Activated CD4-positive, CD25-positive, alpha-beta regulatory T cell treated with anti-CD3 and anti-CD28 coated beads, Interleukin-2, amount 50 U/mL, for 16 hours (primary cell): Measurements from ENCODE around the gene S1PR4.
A peak's percentile ranks its signal among the peaks of the same experiment; 100 is the strongest.
"Not testable (repeated sequence)": the region's sequence is repeated elsewhere in the genome, so short reads cannot be mapped to it uniquely, and the experiment has no call there.

ENCODE experiments used
- DNase-seq: peaks from one replicate; pipeline ENCODE4 v3.0.0-alpha.2; 2020; ENCODE audit warnings: low read depth, low spot score

S1PR4 gene

DNA sequence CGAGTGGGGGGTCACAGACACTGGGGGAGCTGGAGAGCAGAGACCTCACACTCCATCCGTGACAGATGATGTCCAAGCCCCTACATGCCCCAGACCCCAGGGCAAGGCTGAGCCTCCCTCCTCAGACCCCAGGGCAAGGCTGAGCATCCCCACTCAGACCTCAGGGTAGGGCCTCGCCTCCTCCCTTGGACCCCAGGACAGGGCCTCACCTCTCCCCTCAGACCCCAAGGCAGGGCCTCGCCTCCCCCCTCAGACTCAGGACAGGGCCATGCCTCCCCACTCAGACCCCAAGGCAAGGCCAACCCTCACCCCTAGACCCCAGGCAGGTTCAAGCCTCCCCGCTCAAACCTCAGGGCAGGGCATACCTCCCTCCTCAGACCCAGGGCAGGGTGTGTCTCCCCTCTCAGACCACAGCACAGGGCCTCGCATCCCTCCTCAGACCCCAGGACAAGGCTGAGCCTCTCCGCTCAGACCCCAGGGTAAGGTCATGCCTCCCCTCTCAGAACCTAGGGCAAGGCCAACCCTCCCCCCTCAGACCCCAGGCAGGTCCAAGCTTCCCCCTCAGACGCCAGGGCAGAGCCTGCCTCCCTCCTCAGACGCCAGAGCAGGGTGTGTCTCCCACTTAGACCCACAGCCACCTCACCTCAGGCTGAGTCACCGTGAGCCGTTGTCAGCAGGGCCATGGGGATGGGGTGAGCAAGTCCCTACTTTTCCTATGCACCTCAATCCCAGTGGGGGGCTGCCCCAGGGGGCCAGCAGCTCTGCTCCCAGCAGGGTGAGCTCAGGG, 1.7 kb upstream of the S1PR4 start:
- DNase-seq: no peak

DNA sequence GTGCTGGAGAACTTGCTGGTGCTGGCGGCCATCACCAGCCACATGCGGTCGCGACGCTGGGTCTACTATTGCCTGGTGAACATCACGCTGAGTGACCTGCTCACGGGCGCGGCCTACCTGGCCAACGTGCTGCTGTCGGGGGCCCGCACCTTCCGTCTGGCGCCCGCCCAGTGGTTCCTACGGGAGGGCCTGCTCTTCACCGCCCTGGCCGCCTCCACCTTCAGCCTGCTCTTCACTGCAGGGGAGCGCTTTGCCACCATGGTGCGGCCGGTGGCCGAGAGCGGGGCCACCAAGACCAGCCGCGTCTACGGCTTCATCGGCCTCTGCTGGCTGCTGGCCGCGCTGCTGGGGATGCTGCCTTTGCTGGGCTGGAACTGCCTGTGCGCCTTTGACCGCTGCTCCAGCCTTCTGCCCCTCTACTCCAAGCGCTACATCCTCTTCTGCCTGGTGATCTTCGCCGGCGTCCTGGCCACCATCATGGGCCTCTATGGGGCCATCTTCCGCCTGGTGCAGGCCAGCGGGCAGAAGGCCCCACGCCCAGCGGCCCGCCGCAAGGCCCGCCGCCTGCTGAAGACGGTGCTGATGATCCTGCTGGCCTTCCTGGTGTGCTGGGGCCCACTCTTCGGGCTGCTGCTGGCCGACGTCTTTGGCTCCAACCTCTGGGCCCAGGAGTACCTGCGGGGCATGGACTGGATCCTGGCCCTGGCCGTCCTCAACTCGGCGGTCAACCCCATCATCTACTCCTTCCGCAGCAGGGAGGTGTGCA, 587 bp downstream of the S1PR4 start:
- no peak for DNase-seq

DNA sequence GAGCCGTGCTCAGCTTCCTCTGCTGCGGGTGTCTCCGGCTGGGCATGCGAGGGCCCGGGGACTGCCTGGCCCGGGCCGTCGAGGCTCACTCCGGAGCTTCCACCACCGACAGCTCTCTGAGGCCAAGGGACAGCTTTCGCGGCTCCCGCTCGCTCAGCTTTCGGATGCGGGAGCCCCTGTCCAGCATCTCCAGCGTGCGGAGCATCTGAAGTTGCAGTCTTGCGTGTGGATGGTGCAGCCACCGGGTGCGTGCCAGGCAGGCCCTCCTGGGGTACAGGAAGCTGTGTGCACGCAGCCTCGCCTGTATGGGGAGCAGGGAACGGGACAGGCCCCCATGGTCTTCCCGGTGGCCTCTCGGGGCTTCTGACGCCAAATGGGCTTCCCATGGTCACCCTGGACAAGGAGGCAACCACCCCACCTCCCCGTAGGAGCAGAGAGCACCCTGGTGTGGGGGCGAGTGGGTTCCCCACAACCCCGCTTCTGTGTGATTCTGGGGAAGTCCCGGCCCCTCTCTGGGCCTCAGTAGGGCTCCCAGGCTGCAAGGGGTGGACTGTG, 1.2 kb downstream of the S1PR4 start:
- no peak for DNase-seq

DNA sequence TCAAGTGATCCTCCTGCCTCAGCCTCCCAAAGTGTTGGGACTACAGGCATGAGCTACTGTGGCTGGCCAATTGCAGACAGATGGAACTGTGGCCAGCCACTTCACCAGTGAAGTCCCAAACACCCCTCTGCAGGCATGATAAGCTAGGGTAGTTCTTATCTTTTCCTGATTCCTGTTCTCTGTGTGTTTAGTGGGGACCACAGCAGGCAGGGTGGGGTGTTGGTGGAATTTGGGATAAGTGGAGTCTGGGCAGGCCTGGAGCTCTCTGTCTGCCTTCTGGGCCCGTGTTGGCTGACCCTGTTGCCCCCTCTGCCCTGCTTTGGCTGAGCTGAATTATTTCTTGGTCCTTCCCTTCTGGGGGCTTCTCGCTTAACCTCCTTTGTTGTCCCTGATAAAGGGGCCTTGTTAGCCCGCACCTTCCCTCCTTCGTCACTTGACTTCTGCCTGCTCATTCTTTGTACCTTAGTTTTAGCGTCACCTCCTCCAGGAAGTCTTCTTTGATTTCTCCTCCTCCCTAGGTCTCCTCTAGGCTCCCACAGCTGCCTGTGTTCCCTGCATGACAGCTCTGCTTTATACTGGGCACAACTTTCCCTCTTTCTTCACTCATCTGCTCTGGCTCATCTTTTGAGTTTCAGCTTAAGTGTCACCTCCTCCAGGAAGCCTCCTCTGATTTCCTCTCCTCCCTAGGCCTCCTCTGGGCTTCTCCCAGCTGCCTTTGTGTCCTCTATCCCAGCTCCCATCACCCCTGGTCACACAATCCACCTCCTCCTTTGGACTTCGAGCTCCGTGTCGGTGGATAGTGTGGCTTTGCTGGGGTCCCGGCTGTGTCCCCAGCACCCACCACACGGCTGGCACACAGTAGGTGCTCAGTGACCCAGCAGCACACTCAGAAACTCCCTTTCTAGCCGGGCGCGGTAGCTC, 5.4 kb downstream of the S1PR4 start:
- no peak for DNase-seq

DNA sequence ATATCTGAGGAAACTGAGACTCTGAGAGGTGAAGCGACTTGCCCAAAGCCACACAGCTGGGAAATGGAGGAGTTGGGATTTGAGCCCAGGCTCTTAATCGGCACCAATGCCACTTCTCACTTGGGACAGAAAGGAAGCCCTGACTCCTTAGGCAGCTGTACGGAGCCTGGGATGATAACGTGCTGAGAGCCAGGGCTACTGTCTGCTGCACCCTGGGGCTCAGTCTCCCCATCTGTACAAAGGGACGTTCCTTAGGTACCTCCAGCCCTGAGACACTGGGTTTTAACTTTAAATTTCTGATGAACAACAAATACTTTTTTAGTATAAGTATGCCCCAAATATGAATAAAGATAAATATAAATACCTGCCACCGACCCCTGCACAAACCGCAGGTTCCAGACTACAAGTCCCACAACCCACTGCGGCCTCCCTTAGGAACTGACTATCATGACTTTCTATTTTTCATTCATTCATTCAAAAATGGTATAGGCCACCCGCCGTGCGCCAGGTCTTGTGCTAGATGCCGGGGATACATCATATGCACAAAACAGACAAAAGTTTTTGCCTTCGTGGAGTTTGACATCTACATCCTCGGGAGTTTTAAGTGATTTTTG, 6.4 kb downstream of the S1PR4 start:
- DNase-seq: peak; percentile 59

DNA sequence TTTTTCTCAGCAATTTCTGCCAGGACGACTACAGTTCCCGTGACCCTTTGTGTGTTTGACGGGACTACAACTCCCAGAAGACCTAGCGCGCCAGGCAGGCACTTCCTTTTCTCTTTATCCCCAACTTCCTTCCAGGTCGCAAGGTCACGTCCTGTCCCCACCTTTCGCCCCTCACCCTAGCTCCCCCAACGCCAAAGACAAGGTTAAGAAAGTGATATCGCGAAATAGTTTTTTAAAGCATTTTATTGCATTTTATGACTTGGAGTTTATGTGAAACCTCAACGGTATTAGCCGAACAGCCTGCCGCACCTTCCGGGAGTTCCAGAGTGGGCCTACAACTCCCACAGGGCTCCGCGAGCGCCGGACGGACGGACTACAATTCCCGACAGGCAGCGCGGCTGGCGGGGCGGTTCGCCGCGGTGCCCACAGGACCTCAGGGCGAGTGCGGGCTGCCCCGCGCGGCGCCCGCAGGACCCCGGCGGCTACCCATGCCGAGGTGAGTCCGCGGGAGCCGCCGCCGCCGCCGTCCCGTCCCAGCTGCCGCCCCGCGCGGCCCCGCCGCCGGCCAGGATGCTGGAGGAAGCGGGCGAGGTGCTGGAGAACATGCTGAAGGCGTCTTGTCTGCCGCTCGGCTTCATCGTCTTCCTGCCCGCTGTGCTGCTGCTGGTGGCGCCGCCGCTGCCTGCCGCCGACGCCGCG, 7.0 kb downstream of the S1PR4 start, which contains the start of gene NCLN:
Gene NCLN, plus strand, starts transcription at position 470 of the 699 bp plus-strand sequence. Its CDS starts 101 bp downstream, at position 571.
- DNase-seq: peak; percentile 91

DNA sequence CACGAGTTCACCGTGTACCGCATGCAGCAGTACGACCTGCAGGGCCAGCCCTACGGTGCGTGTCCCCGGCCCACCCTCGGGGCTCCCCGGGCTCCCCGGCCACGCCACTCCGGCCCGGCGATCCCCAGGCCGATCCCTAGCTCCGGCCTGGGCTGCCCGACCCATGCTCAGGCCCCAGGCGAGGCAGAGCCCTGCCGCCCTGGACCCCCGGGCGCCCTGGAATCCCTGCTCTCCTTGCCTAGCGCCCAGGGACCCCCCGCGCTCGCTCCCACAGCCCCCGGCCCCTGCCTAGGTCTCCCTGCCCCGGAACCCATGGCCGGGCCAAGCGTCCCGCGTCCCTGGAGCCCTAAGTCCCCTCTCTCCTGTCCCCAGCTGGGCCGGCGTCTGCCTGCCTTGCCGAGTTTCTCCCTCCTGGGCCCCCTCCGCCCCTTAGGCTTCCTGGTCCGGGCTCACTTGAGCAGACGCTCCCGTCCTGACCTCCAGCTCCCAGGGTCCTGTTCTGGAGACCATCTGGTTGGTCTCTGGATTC, 7.7 kb downstream of the S1PR4 start:
- DNase-seq: no peak

DNA sequence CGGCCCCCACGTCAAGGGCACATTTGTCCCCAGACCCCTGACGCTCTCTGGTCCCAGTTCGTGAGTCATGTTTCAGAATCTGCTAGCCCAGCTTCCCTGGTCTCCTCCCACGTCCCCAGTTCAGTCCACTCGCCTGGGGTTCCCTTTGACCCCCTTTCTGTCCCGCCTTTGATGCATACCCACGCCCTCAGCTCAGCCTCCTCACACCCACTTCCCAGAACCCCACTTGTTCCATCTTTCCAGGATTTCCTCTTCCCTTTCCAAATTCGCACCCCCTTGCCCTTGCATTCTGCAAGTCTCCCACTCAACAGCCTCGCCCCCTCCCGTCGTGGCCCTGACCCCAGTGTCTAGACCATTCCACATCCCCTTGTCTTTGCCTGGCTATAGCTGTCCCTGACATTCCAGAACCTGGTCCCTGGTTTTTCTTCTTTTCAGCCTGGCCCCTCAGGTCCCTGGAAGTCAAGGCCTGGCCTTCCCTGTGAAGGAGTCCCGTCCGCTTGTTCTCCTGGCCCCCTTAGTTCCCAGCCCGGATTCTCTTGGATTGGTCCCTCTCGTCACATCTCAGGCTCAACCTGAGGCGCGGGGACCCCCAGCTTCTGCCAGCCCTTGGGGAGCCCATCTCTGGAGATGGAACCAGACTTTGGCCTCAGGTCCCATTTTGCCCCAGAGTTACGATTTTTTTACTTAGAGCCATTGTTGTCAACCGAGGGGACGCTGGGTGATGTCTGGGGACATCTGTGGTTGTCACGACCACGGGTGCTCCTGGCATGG, 8.5 kb downstream of the S1PR4 start:
- DNase-seq: no peak

DNA sequence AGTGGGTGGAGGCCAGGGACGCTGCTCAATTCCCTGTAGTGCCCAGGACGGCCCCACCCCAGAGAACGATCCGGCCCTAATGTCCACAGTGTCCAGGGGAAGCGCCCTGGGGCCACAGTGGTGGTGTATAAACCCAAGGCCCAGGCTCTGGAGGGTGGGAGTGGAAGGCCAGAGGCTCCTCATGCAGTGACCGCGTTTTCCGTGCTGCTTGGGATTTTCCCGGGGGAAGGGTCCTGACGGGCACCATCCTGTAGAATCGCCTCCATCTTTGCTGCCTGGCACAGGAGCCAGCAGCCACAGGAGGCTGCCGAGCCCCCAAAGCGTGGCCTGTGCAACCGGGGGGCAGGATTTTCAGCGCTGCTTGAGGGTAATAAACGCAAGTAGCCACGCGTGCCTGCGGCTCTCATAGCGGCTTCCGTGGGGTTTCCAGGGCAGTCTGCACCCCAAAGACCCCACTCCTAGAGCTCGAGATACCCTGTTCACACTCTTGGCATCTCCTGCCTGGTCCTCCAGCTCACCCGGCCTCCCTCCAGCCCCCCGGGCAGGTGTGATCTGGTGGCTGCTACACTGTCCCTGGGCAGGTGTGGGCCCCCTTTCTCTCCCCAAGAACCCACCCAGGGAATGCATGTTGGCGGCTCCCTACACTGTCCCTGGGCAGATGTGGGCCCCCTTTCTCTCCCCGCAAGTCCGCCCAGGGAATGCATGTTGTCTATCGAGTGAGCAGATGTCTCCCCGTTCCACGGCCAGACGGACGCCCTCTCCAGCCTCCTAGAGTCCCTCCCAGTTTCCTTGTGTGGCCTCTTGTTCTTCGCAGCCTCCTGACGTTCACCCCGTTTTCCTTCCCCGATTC, 9.3 kb downstream of the S1PR4 start:
- DNase-seq: no peak

DNA sequence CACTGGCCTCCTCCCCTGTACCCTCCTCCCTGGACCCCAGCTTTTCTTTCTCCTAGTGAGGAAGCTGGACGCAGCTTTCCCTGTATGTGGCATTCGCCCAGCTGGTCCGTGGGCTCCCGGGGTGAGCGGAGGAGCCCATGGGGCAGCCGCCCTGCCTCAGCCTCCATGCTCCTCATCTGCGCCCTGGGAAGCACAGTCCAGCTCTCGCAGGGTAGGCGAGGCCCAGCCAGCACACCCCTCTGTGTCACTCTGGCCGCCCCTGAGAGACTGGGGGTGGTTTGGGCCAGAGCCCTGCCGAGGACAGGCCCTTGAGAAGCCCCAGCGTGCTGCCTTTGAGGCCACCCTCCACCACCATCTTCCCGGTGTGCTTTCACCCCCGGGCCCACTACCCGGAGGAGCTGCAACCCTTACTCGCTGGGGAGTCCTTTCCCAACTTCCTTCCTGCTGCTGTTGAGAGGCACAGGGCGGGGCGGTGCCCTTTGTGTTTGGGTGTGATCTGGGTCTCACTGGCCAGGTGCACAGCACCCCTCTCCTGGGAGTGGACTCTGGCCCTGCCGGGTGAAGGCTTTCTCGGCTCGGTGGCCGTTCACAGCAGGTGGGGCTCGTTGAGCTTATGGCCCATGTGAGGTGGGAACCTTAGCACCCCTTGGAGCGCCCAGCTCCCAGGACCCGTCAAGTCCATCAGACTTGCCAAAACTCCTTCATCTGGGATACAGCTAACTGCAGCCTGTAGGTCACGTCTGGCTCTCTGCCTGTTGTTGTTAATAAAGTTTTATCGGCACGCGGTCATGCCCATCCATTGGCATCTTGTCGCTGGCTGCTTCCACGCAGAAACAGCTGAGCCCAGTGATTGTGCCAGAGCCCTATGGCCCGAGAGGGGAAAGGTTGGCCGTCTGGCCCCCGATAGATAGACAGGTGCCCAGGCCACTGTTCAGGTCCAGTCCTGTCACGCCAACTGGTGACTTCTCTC, 10.3 kb downstream of the S1PR4 start:
- DNase-seq: no peak

DNA sequence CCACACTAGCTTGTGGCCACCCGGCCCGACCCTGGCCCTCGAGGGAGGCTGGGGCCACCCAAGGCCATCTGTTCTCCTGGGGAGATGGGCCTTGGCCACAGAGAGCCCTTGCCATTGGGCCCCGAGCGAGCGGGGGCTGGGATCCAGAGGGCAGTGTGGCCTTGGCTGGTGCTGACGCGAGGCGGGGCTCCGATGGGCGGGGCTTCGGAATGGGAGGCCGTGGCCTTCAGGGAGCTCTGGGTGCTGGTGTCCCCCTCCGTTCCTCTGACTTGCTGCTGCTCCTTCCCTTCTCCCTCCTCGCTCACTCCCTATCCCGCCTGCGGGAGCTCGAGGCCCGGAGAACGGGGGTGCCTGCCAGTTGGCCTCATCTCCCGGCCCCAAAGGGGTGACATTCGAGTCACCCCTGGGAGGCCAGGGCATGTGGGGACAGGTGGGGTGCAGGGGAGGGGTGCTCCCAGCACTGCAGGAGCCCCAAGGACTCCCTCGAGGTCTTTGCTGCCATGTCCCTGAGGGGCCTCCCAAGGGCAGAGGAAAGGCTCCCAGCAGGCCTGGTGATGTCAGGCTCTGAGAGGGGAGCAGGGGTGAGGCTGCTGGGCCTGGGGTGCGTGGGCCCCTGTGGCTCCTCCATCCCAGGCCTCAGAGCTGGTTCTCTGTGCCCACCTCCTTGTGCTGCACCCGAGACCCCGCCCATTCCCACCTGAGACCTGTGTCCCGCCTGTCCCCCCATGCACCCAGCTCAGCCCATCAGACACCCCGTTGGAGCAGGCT, 11.3 kb downstream of the S1PR4 start:
- no peak for DNase-seq

DNA sequence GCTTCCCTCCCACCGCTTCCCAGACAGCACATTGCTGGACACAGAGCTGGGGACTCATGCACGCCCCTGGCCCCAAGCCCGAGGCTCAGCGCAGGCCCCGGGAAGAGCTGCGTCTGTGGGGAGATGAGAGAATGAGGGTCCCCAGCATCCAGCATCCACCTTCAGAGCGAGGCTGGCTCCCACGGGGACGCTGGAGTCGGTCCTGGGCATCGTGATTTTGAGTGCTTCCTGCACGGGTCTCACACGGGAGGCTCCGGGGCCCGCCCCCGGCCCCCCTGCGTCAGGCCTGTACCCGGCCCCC, 11.9 kb downstream of the S1PR4 start:
- no peak for DNase-seq

DNA sequence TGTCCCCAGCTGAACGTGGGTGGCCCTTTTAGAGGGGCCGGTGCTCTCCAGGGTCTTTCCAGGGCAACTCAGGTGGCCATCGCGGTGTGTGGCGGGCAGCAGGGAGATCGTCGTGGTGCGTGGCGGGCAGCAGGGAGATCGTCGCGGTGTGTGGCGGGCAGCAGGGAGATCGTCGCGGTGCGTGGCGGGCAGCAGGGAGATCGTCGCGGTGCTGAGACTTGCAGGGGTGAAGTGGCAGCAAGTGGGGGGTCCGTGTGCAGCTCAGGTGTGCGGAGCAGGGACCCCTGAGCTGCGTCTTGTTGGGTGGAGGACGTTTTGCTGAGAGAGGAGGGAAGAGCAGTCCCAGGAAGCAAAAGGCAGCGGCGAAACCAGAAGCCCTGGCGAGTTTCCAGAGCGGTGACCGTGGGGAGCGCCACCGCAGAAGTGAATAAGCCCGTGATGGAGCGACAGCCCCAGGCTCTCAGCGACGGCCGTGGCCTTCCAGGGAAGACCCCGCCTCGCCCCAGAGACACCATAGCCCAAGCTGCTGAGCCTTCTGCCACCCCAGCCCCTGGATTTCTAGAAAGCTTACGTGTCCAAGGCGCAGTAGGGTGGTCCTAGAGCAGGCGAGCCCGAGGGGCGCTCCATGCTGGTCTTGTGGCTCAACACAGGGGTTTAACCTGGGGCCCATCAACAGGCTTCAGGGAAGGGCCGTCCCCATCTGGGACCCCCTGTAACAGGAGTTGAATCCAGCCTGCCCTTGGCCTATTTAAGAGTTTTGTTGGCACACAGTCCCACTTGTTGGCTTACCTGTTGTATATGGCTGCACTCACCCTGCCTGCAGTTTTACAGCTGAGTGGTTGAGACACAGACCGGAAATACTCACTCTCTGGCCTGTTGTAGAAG, 12.6 kb downstream of the S1PR4 start:
- DNase-seq: no peak

DNA sequence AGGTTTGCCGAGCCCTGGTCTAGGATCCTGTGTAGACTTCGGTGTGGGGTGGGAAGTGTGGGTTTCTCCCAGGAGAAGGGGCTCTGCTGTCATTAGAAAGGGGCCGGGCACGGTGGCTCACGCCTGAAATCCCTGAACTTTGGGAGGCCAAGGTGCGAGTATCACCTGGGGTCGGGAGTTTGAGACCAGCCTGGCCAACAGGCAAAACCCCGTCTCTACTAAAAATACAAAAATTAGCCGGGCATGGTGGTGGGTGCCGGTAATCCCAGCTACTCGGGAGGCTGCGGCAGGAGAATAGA, 13.2 kb downstream of the S1PR4 start:
- not testable (repeated sequence) for DNase-seq

DNA sequence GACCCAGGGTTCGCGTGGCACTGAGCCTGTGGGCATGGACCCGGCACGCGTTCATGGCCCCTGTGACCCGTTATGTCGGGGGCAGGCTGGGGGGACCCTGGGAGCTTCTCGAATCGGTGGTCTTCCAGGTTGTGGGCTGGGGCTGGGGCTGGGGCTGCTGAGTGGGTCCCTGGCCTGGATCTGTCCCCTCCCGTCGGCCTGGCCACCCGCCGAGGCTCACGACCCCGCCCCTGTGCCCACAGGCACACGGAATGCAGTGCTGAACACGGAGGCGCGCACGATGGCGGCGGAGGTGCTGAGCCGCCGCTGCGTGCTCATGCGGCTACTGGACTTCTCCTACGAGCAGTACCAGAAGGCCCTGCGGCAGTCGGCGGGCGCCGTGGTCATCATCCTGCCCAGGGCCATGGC, 13.7 kb downstream of the S1PR4 start:
- no peak for DNase-seq

DNA sequence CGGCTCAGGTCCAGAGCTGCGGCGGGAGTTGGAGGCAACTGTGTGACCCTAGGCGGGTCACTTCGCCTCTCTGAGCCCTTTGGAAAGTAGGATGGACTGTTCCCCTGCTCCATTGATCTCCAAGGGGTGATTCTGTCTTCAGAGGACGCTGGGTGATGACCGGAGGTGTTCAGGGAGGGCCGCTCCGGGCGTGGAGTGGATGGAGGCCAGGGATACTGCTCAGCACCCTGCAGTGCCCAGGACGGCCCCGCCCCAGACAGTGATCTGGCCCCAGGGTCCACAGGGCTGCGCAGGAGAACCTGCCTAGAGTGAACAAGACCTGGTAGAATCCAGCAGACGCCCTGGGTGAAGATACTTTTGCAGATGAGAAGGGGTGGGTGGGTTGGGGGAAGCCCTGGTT, 14.1 kb downstream of the S1PR4 start:
- DNase-seq: no peak
